CD4-positive, alpha-beta T cell treated with Interferon alpha-2 for 1 hour (primary cell): ENCODE measurements around the gene QRICH1.
"Not testable (repeated sequence)": the region's sequence is repeated elsewhere in the genome, so short reads cannot be mapped to it uniquely, and the experiment has no call there.

Experiments
- DNase-seq, 2 donors: peaks; one replicate each; pipeline ENCODE4 v3.0.0-alpha.2; 2020 to 2022

The QRICH1 gene

GRCh38 chr3:49015765-49016164 is 78.1 kb downstream of the QRICH1 start:
- no peak for DNase-seq

- no peak for DNase-seq
These were observed 78.8 kb downstream of the QRICH1 start for GRCh38 chr3:49015072-49015471.

- DNase-seq: peak; percentile 50 to 68
These were observed 79.9 kb downstream of the QRICH1 start for GRCh38 chr3:49013738-49014660.

- no peak for DNase-seq
These were observed 80.6 kb downstream of the QRICH1 start for GRCh38 chr3:49013113-49013737.

GRCh38 chr3:49012441-49013017 is 81.3 kb downstream of the QRICH1 start:
- DNase-seq: no peak

GRCh38 chr3:49009396-49009795 is 84.5 kb downstream of the QRICH1 start:
- no peak for DNase-seq

GRCh38 chr3:49008627-49009026 is 85.2 kb downstream of the QRICH1 start:
- not testable (repeated sequence) for DNase-seq

- DNase-seq: peak; percentile 87 to 93
These were observed 85.9 kb downstream of the QRICH1 start for GRCh38 chr3:49007771-49008528.

GRCh38 chr3:49007068-49007770 is 86.7 kb downstream of the QRICH1 start, which contains the start of gene WDR6:
WDR6 (plus strand) TSS chr3:49007391; CDS start chr3:49007432, 41 bp downstream.
- peak; percentile 98 for DNase-seq

- peak in 1 of 2 donors; percentile 23 for DNase-seq
These were observed 87.3 kb downstream of the QRICH1 start for GRCh38 chr3:49006408-49007067.

GRCh38 chr3:49005998-49006397 is 87.9 kb downstream of the QRICH1 start:
- no peak for DNase-seq

GRCh38 chr3:49005303-49005680 is 88.6 kb downstream of the QRICH1 start:
- DNase-seq: no peak

- DNase-seq: no peak
These were observed 89.2 kb downstream of the QRICH1 start for GRCh38 chr3:49004352-49005302.

- DNase-seq: no peak
These were observed 92.7 kb downstream of the QRICH1 start for GRCh38 chr3:49001155-49001554.

- no peak for DNase-seq
These were observed 94.6 kb downstream of the QRICH1 start for GRCh38 chr3:48999085-48999858.

GRCh38 chr3:48997714-48998637 is 95.9 kb downstream of the QRICH1 start:
- DNase-seq: no peak

GRCh38 chr3:48997102-48997635 is 96.7 kb downstream of the QRICH1 start:
- no peak for DNase-seq

- no peak for DNase-seq
These were observed 97.2 kb downstream of the QRICH1 start for GRCh38 chr3:48996640-48997039.
